K562 (cell line): ENCODE data around the gene RHBDD1. TPM values are rescaled to one million over a fixed set of nuclear protein-coding genes. Genes with fewer than 3 reads are reported as not detected.

ENCODE experiments used
- ATAC-seq: fragments of 200-7000 bp; cut with Tn5 transposase; 3 replicates; pipeline ENCODE4 v1.9.1; 2020; ENCODE audit warnings: moderate library complexity
- BruUV-seq: library from RNA; stranded (reverse); fragments of 400-500 nt; replicated peaks from 2 replicates; lab custom pipeline; 2021; lab: Mats Ljungman, UMichigan
- CTCF ChIA-PET: fragments of 300-600 bp; formaldehyde crosslinking; extraction: SDS; loops from one replicate; lab custom pipeline; 2021; ENCODE audit warnings: low intra/inter-chr PET ratio; lab: Yijun Ruan, JAX
- POLR2A ChIA-PET: fragments of 300-600, 350-650 bp; sonication (Branson Sonifier 250); formaldehyde crosslinking; extraction: SDS; loops from one replicate; lab custom pipeline; 2021; ENCODE audit warnings: antibody characterized with exemption, inconsistent platforms; lab: Yijun Ruan, JAX
- DNase-seq, 4 experiments: peaks; one replicate each; pipeline versions ENCODE4 v3.0.0 to v3.0.0-alpha.2; 2011 to 2018; ENCODE audit warnings: low spot score in 3 of 4, mixed read lengths in 3 of 4; ENCODE audit errors: extremely low read depth in 1 of 4
- FAIRE-seq: peaks from 2 replicates; lab custom pipeline; 2011; peaks lifted over from hg19 to GRCh38; lab: Jason Lieb, UNC
- H2AFZ ChIP-seq: 2 replicates; pipeline ENCODE4 v1.6.0; 2011; ENCODE audit warnings: low read depth, low read length, control low read depth, inconsistent platforms
- H3K27ac ChIP-seq: fragments of 200-600 bp; 3 replicates; pipeline ENCODE4 v1.8.0; 2011; ENCODE audit warnings: low read depth, mild to moderate bottlenecking, control low read depth, inconsistent platforms, low read length, moderate library complexity, mixed read lengths; ENCODE audit errors: extremely low read depth
- H3K27me3 ChIP-seq, 2 experiments: fragments of 300-600 bp in 1 of 2; 2 replicates in 1 of 2; 3 replicates in 1 of 2; pipeline versions ENCODE4 v1.6.0 to v1.8.0; 2011; ENCODE audit warnings: inconsistent platforms in 2 of 2, low read length in 2 of 2, mild to moderate bottlenecking in 1 of 2, mixed read lengths in 1 of 2, moderate library complexity in 1 of 2; ENCODE audit not compliant: control insufficient read depth in 2 of 2, insufficient read depth in 2 of 2
- H3K36me3 ChIP-seq: fragments of 300-600 bp; 3 replicates; pipeline ENCODE4 v1.8.0; 2011; ENCODE audit warnings: mild to moderate bottlenecking, low read length, inconsistent platforms; ENCODE audit not compliant: control insufficient read depth, insufficient read depth
- H3K4me1 ChIP-seq, 2 experiments: fragments of 200-600 bp in 1 of 2; replicated peaks in 1 of 2; 2 replicates in 1 of 2; 3 replicates in 1 of 2; pipeline versions ENCODE4 v1.5.1 to v1.8.0; 2011; ENCODE audit warnings: inconsistent platforms in 2 of 2, low read length in 2 of 2, mild to moderate bottlenecking in 1 of 2, mixed read lengths in 1 of 2, moderate library complexity in 1 of 2; ENCODE audit not compliant: control insufficient read depth in 2 of 2, insufficient read depth in 2 of 2
- H3K4me2 ChIP-seq: 2 replicates; pipeline ENCODE4 v1.6.1; 2011; ENCODE audit warnings: low read length, control low read depth, inconsistent platforms, mixed read lengths; ENCODE audit not compliant: insufficient read depth
- H3K4me3 ChIP-seq: fragments of 200-600 bp; sonication (generic), shearing (Covaris generic); 2 replicates; pipeline ENCODE4 v1.5.1; 2016; ENCODE audit warnings: control low read depth, inconsistent platforms
- H3K79me2 ChIP-seq: fragments of 200-600 bp; 3 replicates; pipeline ENCODE4 v1.8.0; 2011; ENCODE audit warnings: low read length, inconsistent platforms; ENCODE audit not compliant: control insufficient read depth, insufficient read depth
- H3K9ac ChIP-seq, 2 experiments: 2 replicates each; pipeline versions ENCODE4 v1.6.0 to v1.6.1; 2011; ENCODE audit warnings: low read depth in 2 of 2, low read length in 2 of 2, control low read depth in 1 of 2, inconsistent platforms in 1 of 2, mild to moderate bottlenecking in 1 of 2, mixed read lengths in 1 of 2; ENCODE audit not compliant: insufficient read depth in 1 of 2
- H3K9me1 ChIP-seq: one replicate; pipeline ENCODE4 v1.6.0; 2011; ENCODE audit warnings: inconsistent platforms, mild to moderate bottlenecking, low read length, moderate library complexity; ENCODE audit not compliant: control insufficient read depth, insufficient read depth
- H3K9me3 ChIP-seq: replicated peaks from 2 replicates; pipeline ENCODE4 v1.5.1; 2011; ENCODE audit warnings: low read depth, low read length, inconsistent platforms; ENCODE audit not compliant: control insufficient read depth, insufficient read depth
- H4K20me1 ChIP-seq: replicated peaks from 2 replicates; pipeline ENCODE4 v1.6.1; 2011; ENCODE audit warnings: low read length, inconsistent platforms, mixed read lengths; ENCODE audit not compliant: control insufficient read depth, insufficient read depth
- AFF1 ChIP-seq, 2 experiments: fragments of 450-650 bp; IDR thresholded peaks; 2 replicates each; pipeline ENCODE4 v1.6.1; 2018; ENCODE audit warnings: mild to moderate bottlenecking in 2 of 2, low read depth in 1 of 2; ENCODE audit not compliant: partially characterized antibody in 2 of 2
- ILK ChIP-seq: fragments of 450-650 bp; IDR thresholded peaks from 2 replicates; pipeline ENCODE4 v1.6.1; 2016; ENCODE audit warnings: missing genetic modification characterization, low read depth, mild to moderate bottlenecking, missing compliant biosample characterization, moderate library complexity, borderline replicate concordance
- MTA1 ChIP-seq: fragments of 450-650 bp; IDR thresholded peaks from 2 replicates; pipeline ENCODE4 v1.6.1; 2017; ENCODE audit warnings: borderline replicate concordance
- NONO ChIP-seq, 2 experiments: fragments of 200-400 bp in 1 of 2; fragments of 450-650 bp in 1 of 2; formaldehyde crosslinking in 1 of 2; IDR thresholded peaks; 2 replicates each; pipeline ENCODE4 v1.6.1; 2017; ENCODE audit warnings: low read depth in 2 of 2, mild to moderate bottlenecking in 2 of 2, moderate library complexity in 2 of 2, low read length in 1 of 2
- RAD21 ChIP-seq, 2 experiments: fragments of 250-450 bp in 1 of 2; fragments of 450-650 bp in 1 of 2; sonication (Bioruptor Pico) in 1 of 2; formaldehyde crosslinking in 1 of 2; IDR thresholded peaks in 1 of 2; conservative IDR thresholded peaks in 1 of 2; 2 replicates each; pipeline versions ENCODE4 v1.4.0 to v1.8.0; 2020 to 2022; ENCODE audit warnings: mild to moderate bottlenecking in 2 of 2, moderate library complexity in 1 of 2
- TCF7L2 ChIP-seq: fragments of 150-350 bp; IDR thresholded peaks from 2 replicates; pipeline ENCODE4 v1.6.1; 2016; ENCODE audit warnings: low read depth, mild to moderate bottlenecking, low read length, moderate library complexity
- TEAD1 ChIP-seq, 2 experiments: fragments of 450-650 bp in 1 of 2; sonication (generic) in 1 of 2; formaldehyde crosslinking; IDR thresholded peaks; 2 replicates each; pipeline versions ENCODE4 v1.4.0 to v1.8.0; 2020 to 2022; ENCODE audit warnings: mild to moderate bottlenecking in 2 of 2, missing genetic modification reagents in 1 of 2
- ZNF133 ChIP-seq: fragments of 250-450 bp; sonication (Bioruptor Pico); IDR thresholded peaks from 2 replicates; pipeline ENCODE4 v1.4.0; 2020; ENCODE audit warnings: mild to moderate bottlenecking
- ZNF175 ChIP-seq: fragments of 200-800 bp; sonication (Bioruptor generic); IDR thresholded peaks from 2 replicates; pipeline ENCODE4 v1.6.1; 2016; ENCODE audit warnings: low read depth, mild to moderate bottlenecking, missing genetic modification characterization, missing compliant biosample characterization
- ZNF507 ChIP-seq: conservative IDR thresholded peaks from 2 replicates; pipeline ENCODE4 v1.6.1; 2017; ENCODE audit warnings: missing genetic modification characterization, missing compliant biosample characterization
- ZNF584 ChIP-seq: fragments of 200-800 bp; sonication (Bioruptor generic); IDR thresholded peaks from 2 replicates; pipeline ENCODE4 v1.6.1; 2016; ENCODE audit warnings: low read depth, mild to moderate bottlenecking, missing genetic modification characterization, missing compliant biosample characterization
- ZSCAN29 ChIP-seq: fragments of 450-650 bp; IDR thresholded peaks from 2 replicates; pipeline ENCODE4 v1.6.1; 2017
- WGBS: fragments of 100-300 bp; shearing (Covaris generic); methylation state at CpG from one replicate; pipeline ENCODE4 v1.1.6; 2016; ENCODE audit warnings: low coverage, mixed read lengths; ENCODE audit not compliant: insufficient coverage; ENCODE audit errors: missing lambda C conversion rate; 5-methylcytosine and 5-hydroxymethylcytosine counted together
- in situ Hi-C: fragments of 300-500 bp; cut with MboI; formaldehyde crosslinking; loops from 4 replicates; pipeline ENCODE4 v1.15.0; 2018; ENCODE audit warnings: inconsistent platforms, mixed read lengths
- intact Hi-C: fragments of 100-400 bp; cut with micrococcal nuclease; formaldehyde crosslinking; loops from 2 replicates; pipeline ENCODE4 v1.14.2; 2022
- polyA plus RNA-seq, 8 experiments: library from polyadenylated mRNA; depleted of rRNA in 4 of 8; stranded (reverse) in 5 of 8; unstranded in 3 of 8; fragments of >200 nt; fragmentation: Nextera tagmentation in 2 of 8; fragmentation: Illumina TruSeq in 1 of 8; extraction: Ambion mirVana in 2 of 8; extraction: Trizol in 1 of 8; gene quantifications; 2 replicates each; pipeline versions ENCODE4 v1.2.1 to v1.2.3, GENCODE V29; 2011 to 2014; ENCODE audit warnings: inconsistent platforms in 1 of 8, missing spikeins in 1 of 8
- total RNA-seq, 7 experiments: library from RNA; depleted of rRNA in 6 of 7; stranded (reverse); fragments of >200 nt in 6 of 7; fragmentation: Illumina TruSeq in 2 of 7; extraction: Trizol in 2 of 7; gene quantifications; 2 replicates each; pipeline versions ENCODE4 v1.2.1 to v1.2.3, GENCODE V29; 2011 to 2021; ENCODE audit warnings: low replicate concordance in 1 of 7
- TF ChIP-seq, protein P1 (sequence below): fragments of 450-650 bp; formaldehyde crosslinking; IDR thresholded peaks from 2 replicates; pipeline ENCODE4 v1.4.0; 2020; ENCODE audit warnings: mild to moderate bottlenecking, moderate library complexity
- TF ChIP-seq, protein P2 (sequence below): sonication (generic); formaldehyde crosslinking; IDR thresholded peaks from 2 replicates; pipeline ENCODE4 v1.8.1; 2023; ENCODE audit warnings: mild to moderate bottlenecking, missing genetic modification reagents

Gene RHBDD1
- total and polyA plus RNA-seq, 9 of the 15 experiments (the other 6 are each of a cell fraction or from before 2014, with no cell fraction given) = 4.8 to 34.8 (median 15.6) TPM

DNA sequence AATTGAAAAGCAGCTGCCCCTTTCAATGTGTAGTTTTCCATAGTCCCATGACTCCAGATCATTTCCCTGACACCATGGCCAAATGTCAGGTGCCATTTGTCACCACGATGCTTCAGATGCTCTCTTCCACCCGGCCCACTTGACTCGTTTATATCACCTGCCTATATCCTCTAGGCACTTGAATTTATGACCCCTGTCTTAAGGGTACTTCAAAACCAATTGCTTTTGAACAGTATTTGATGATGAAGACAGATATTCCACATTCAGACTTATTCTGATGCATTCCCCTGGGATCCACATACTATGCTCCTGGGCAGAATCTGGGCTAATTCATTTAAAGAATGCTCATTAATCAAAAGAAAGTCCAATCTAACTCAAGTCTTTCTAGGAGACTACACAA lies 16.9 kb upstream of the RHBDD1 start:
- TF ChIP-seq ZSCAN29 (no peak), TCF7L2 (no peak), MTA1 (no peak), ZNF133 (CRISPR knock-in tag) (no peak), ZNF175 (CRISPR knock-in tag) (no peak), NONO (IDR thresholded peaks at IDR 0.05; ENCODE audit: low read depth in 2 of 2, low read length in 1 of 2) (no peak), TEAD1 (CRISPR knock-in tag; IDR thresholded peaks at IDR 0.05) (no peak), ZNF584 (CRISPR knock-in tag) (no peak), RAD21 (CRISPR knock-in tag; conservative IDR thresholded peaks at IDR 0.05 in 1 of 2, IDR thresholded peaks at IDR 0.05 in 1 of 2) (no peak), ILK (tag) (no peak), ZNF507 (no peak), AFF1 (IDR thresholded peaks at IDR 0.05; ENCODE audit: low read depth in 1 of 2, partially characterized antibody in 2 of 2) (no peak)
- TF ChIP-seq, protein P1, sequence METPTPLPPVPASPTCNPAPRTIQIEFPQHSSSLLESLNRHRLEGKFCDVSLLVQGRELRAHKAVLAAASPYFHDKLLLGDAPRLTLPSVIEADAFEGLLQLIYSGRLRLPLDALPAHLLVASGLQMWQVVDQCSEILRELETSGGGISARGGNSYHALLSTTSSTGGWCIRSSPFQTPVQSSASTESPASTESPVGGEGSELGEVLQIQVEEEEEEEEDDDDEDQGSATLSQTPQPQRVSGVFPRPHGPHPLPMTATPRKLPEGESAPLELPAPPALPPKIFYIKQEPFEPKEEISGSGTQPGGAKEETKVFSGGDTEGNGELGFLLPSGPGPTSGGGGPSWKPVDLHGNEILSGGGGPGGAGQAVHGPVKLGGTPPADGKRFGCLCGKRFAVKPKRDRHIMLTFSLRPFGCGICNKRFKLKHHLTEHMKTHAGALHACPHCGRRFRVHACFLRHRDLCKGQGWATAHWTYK (CRISPR knock-in tag) = no peak
- TF ChIP-seq, protein P2, sequence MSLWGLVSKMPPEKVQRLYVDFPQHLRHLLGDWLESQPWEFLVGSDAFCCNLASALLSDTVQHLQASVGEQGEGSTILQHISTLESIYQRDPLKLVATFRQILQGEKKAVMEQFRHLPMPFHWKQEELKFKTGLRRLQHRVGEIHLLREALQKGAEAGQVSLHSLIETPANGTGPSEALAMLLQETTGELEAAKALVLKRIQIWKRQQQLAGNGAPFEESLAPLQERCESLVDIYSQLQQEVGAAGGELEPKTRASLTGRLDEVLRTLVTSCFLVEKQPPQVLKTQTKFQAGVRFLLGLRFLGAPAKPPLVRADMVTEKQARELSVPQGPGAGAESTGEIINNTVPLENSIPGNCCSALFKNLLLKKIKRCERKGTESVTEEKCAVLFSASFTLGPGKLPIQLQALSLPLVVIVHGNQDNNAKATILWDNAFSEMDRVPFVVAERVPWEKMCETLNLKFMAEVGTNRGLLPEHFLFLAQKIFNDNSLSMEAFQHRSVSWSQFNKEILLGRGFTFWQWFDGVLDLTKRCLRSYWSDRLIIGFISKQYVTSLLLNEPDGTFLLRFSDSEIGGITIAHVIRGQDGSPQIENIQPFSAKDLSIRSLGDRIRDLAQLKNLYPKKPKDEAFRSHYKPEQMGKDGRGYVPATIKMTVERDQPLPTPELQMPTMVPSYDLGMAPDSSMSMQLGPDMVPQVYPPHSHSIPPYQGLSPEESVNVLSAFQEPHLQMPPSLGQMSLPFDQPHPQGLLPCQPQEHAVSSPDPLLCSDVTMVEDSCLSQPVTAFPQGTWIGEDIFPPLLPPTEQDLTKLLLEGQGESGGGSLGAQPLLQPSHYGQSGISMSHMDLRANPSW = no peak
- in situ Hi-C loops = loop anchor here (25.0 kb wide), 1 partner anchor 1157 kb away; no protein-coding TSS in a partner anchor
- H2AFZ ChIP-seq = no peak overlapping the region
- WGBS = 14% methylated on average over 3 of the region's 3 CpGs
- no peak for ATAC-seq
- no peak overlapping the region for H3K9ac ChIP-seq
- BruUV-seq = no TSS peak
- no peak for DNase-seq
- no peak overlapping the region for H3K4me2 ChIP-seq
- H3K9me3 ChIP-seq = no peaks in the 10 kb centered on the region
- intact Hi-C loops = no loop called here
- H3K4me1 ChIP-seq = no peaks in the 10 kb centered on the region
- no peaks in the 10 kb centered on the region for H3K36me3 ChIP-seq
- 0 out of 5 replicates have a peak, but pooled peaks cover 0 to 4% of the 10 kb centered on the region in 2 experiments for H3K27me3 ChIP-seq
- ChIA-PET CTCF (no interaction called here), POLR2A (no interaction called here)
- no peak overlapping the region for H3K4me3 ChIP-seq
- FAIRE-seq = no peak
- no peaks in the 10 kb centered on the region for H3K79me2 ChIP-seq
- no peaks in the 10 kb centered on the region for H4K20me1 ChIP-seq
- no peaks in the 10 kb centered on the region for H3K9me1 ChIP-seq
- no peak overlapping the region for H3K27ac ChIP-seq
